SJCRH30 (cell line): ENCODE measurements around the gene TPSG1. TPM values are rescaled to one million over a fixed set of nuclear protein-coding genes. Genes with fewer than 3 reads are reported as not detected.
"Not testable (repeated sequence)": the region's sequence is repeated elsewhere in the genome, so short reads cannot be mapped to it uniquely, and the experiment has no call there.

Experiments
- DNase-seq, 2 experiments: peaks; one replicate each; pipeline ENCODE4 v3.0.0-alpha.2; 2015 to 2020
- H3K27ac ChIP-seq: fragments of 250-450 bp; sonication (Bioruptor Pico); 2 replicates; pipeline ENCODE4 v1.5.1; 2020; ENCODE audit warnings: mild to moderate bottlenecking, moderate library complexity
- H3K27me3 ChIP-seq: fragments of 250-450 bp; sonication (Bioruptor Pico); 2 replicates; pipeline ENCODE4 v1.5.1; 2020; ENCODE audit warnings: mild to moderate bottlenecking, moderate library complexity
- H3K36me3 ChIP-seq: fragments of 250-450 bp; sonication (Bioruptor Pico); 2 replicates; pipeline ENCODE4 v1.5.1; 2020; ENCODE audit warnings: mild to moderate bottlenecking, moderate library complexity
- H3K4me1 ChIP-seq: fragments of 250-450 bp; sonication (Bioruptor Pico); 2 replicates; pipeline ENCODE4 v1.5.1; 2020; ENCODE audit warnings: mild to moderate bottlenecking, moderate library complexity
- H3K4me3 ChIP-seq: fragments of 250-450 bp; sonication (Bioruptor Pico); 2 replicates; pipeline ENCODE4 v1.5.1; 2020; ENCODE audit warnings: mild to moderate bottlenecking, moderate library complexity
- H3K9me3 ChIP-seq: fragments of 250-450 bp; sonication (Bioruptor Pico); replicated peaks from 2 replicates; pipeline ENCODE4 v1.5.1; 2020; ENCODE audit warnings: mild to moderate bottlenecking, moderate library complexity
- total RNA-seq: library from RNA; depleted of rRNA; stranded (reverse); fragments of >200 nt; shearing (Covaris generic); gene quantifications from 2 replicates; pipeline ENCODE4 v1.2.3, GENCODE V29; 2014

Gene TPSG1
- total RNA-seq, 1 experiment from 2014 or later = not detected

DNA sequence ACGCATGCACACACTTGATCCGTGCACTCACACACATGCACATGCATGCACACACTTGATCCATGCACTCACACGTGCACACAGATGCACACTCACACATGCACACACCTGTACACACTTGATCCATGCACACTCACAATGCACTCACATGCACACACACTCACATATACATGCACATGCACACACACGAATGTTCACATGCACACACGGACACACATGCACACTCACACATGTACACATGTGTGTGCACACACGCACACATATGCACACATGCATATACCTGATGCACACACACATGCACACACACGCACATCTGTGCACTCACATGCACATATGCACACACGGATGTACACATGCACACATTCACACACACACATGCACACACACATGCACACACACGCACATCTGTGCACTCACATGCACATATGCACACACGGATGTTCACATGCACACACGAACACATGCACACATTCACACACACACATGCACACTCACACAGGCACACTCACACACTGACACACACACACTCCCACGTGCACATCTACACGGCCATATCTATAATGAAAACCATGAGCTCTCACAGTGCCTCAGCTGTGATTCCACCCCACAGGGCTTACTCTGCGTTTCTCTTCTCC, 23.0 kb upstream of the TPSG1 start:
- not testable (repeated sequence) for H3K27ac ChIP-seq, H3K27me3 ChIP-seq, H3K4me3 ChIP-seq, H3K4me1 ChIP-seq, H3K36me3 ChIP-seq, H3K9me3 ChIP-seq, DNase-seq

DNA sequence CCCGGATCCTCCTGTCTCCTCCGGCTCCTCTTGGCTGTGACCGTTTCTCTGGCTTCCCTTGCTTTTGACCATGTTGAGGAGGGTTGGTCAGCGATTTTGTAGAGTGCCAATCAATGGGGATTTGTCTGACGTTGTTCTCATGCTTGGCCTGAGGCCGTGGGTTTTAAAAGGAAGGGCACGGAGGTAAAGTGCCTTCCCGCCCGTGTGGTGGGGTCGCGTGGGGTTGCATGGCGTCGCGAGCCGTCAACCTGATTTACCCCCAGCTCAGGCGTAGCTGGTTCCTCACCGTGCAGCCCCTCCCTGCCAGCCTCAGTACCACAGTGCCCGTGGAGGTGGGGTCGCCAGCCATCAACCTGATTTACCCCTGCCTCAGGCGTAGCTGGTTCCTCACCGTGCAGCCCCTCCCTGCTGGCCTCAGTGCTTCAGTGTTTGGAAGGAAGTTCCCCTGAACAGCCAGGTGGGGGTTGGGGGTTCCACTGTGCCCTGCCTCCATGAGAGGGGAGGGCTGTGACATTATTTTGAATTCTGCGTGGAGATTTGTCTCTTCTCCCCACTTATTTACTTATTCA, 20.5 kb upstream of the TPSG1 start:
- no peak for DNase-seq
- H3K27me3 ChIP-seq = peaks cover 7% of the 10 kb centered on the region
- no peak overlapping the region for H3K27ac ChIP-seq

GRCh38 chr16:1244881-1245280, 19.8 kb upstream of the TPSG1 start:
- no peak for DNase-seq
- no peak overlapping the region for H3K4me3 ChIP-seq
- no peaks in the 10 kb centered on the region for H3K9me3 ChIP-seq
- peaks cover 7% of the 10 kb centered on the region for H3K27me3 ChIP-seq
- H3K4me1 ChIP-seq = no peaks in the 10 kb centered on the region
- H3K36me3 ChIP-seq = no peaks in the 10 kb centered on the region
- H3K27ac ChIP-seq = no peak overlapping the region

More for the DNA sequence above, 20.5 kb upstream of the TPSG1 start:
- Histone ChIP-seq H3K9me3 (no peaks in the 10 kb centered on the region), H3K36me3 (no peaks in the 10 kb centered on the region), H3K4me1 (no peaks in the 10 kb centered on the region), H3K4me3 (no peak overlapping the region)

GRCh38 chr16:1243907-1244850, 19.1 kb upstream of the TPSG1 start:
- not testable (repeated sequence) for DNase-seq, H3K4me3 ChIP-seq, H3K36me3 ChIP-seq, H3K27me3 ChIP-seq, H3K9me3 ChIP-seq, H3K27ac ChIP-seq, H3K4me1 ChIP-seq

GRCh38 chr16:1243363-1243762, 18.3 kb upstream of the TPSG1 start:
- not testable (repeated sequence) for H3K9me3 ChIP-seq, H3K4me3 ChIP-seq, H3K4me1 ChIP-seq, H3K36me3 ChIP-seq, DNase-seq, H3K27ac ChIP-seq, H3K27me3 ChIP-seq

DNA sequence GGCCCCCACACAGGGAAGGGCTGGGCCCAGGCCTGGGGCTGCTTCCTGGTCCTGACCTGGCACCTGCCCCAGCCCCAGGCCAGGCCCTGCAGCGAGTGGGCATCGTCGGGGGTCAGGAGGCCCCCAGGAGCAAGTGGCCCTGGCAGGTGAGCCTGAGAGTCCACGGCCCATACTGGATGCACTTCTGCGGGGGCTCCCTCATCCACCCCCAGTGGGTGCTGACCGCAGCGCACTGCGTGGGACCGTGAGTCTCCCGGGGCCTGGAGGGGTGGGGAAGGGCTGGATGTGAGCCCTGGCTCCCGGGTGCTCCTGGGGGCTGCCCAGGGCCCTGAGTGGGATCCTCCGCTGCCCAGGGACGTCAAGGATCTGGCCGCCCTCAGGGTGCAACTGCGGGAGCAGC, 16.0 kb upstream of the TPSG1 start:
- H3K27me3 ChIP-seq, H3K36me3 ChIP-seq, H3K27ac ChIP-seq, H3K9me3 ChIP-seq, DNase-seq, H3K4me3 ChIP-seq, H3K4me1 ChIP-seq: not testable (repeated sequence)

DNA sequence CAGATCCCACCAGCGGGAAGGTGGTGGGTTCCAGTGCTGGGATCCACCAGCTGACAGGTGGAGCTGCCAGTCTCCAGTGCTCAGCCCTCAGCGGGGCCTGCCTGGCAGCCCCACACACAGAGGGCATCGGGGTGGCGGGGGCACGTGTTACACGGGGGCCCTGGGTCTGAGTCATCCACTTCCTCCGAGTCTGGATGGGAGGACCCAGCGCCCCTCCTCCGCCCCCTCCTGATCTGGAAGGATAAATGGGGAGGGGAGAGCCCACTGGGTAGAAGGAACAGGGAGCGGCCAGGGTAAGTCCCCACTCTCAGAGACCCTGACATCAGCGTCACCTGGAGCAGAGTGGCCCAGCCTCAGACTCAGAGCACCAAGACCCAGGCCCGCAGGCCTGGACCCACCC, 15.4 kb upstream of the TPSG1 start, which contains the start of gene TPSAB1:
Gene TPSAB1, plus strand, starts transcription at position 270 of the 400 bp plus-strand sequence. CDS start 234 bp downstream, outside the sequence.
- H3K4me3 ChIP-seq, H3K9me3 ChIP-seq, H3K27me3 ChIP-seq, H3K36me3 ChIP-seq, H3K27ac ChIP-seq, H3K4me1 ChIP-seq, DNase-seq: not testable (repeated sequence)

DNA sequence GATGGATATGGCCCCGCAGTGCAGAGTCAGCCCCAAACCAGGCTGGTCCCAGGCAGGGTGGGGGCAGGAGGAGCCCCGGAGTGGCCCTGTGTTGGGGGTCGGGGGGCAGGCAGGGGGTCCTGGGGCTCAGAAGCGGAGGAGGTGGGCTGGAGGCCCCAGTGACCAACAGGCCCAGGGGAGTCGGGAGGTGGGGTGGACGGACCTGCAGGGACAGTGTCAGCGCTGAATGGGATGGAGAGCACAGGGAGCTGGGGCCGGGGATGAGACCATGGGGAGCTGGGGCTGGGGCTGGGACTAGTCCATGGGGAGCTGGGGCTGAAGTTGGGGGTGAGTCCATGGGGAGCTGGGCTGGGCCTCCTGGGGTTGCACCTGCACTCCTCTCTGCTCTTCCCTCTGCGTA, 14.5 kb upstream of the TPSG1 start:
- not testable (repeated sequence) for H3K27me3 ChIP-seq

DNA sequence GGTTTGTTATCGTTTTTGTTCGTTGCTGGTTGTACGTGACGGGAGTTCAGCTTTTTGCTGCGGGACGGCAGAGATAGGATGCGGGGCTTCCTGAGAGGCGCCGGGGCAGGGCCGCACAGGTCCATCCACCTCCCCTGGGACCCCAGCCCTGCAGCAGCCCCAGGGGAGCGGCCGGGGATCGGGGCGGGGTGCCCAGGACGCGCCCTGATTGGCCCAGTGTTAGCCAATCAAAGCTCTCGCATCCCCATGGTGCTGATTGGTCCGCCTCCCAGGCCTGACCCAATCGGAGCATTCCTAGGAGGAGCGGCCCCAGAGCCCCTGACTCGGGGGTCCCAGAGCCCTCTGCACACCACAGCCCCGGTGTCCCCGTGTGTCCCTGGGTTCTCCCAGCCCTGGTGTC, 13.8 kb upstream of the TPSG1 start:
- DNase-seq, H3K9me3 ChIP-seq, H3K4me3 ChIP-seq, H3K36me3 ChIP-seq, H3K27me3 ChIP-seq, H3K4me1 ChIP-seq, H3K27ac ChIP-seq: not testable (repeated sequence)

More for the DNA sequence above, 14.5 kb upstream of the TPSG1 start:
- not testable (repeated sequence) for H3K27ac ChIP-seq, H3K36me3 ChIP-seq, H3K4me1 ChIP-seq, DNase-seq, H3K4me3 ChIP-seq, H3K9me3 ChIP-seq

DNA sequence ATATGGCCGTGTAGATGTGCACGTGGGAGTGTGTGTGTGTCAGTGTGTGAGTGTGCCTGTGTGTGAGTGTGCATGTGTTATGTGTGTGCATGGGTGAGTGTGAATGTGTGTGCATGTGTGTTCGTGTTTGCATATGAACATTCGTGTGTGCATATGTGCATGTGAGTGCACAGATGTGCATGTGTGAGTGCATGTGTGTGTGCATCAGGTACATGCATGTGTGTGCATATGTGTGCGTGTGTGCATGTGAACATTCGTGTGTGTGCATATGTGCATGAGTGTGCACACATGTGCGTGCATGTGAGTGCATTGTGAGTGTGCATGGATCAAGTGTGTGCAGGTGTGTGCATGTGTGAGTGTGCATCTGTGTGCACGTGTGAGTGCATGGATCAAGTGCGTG, 12.9 kb upstream of the TPSG1 start:
- Histone ChIP-seq H3K27ac (no peak overlapping the region), H3K4me1 (no peaks in the 10 kb centered on the region), H3K36me3 (no peaks in the 10 kb centered on the region), H3K9me3 (no peaks in the 10 kb centered on the region), H3K27me3 (no peaks in the 10 kb centered on the region), H3K4me3 (no peak overlapping the region)
- no peak for DNase-seq

DNA sequence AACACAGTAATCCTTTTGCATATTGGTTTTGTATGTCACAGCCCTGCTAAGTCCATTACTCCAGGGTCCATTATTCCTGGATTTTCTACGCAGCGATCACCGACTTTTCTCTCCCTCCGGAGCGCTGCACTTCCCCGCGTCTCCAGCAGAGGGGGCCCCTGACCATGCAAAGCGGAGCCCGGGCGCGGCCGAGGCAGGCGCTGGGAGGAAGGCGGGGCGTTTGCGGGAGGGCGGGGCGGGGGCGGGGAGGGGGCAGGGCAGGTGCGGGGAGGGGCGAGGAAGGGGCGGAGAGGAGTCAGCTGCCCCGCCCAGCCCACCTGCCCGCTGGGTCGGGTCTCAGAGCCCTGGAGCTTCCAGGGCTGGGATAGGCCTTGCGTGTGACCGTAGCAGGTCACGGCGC, 11.6 kb upstream of the TPSG1 start:
- not testable (repeated sequence) for H3K27ac ChIP-seq, H3K27me3 ChIP-seq, H3K36me3 ChIP-seq, H3K4me1 ChIP-seq, DNase-seq, H3K4me3 ChIP-seq, H3K9me3 ChIP-seq

DNA sequence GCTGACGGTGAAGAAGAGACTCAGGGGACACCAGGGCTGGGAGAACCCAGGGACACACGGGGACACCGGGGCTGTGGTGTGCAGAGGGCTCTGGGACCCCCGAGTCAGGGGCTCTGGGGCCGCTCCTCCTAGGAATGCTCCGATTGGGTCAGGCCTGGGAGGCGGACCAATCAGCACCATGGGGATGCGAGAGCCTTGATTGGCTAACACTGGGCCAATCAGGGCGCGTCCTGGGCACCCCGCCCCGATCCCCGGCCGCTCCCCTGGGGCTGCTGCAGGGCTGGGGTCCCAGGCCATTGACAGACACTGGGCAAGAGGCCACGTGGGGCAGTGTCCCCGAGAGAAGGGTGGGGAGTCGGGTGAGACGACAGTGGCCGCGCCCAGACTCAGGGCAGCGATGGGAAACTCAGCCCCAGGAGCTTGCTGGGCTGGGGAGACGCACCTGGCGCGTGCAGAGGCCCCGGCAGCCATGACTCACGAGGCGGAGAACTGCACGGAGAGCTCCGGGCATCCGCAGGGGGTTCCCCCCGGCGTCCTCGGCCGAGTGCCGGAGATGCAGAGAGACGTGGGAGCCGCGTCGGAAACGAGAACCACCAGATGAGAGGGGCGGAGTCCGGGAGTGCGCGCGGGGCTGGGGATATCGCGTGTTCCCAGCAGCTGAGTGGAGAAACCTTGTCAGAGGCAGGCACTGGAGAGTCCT, 7.1 kb upstream of the TPSG1 start:
- H3K9me3 ChIP-seq, H3K27ac ChIP-seq, H3K27me3 ChIP-seq, H3K4me3 ChIP-seq, DNase-seq, H3K36me3 ChIP-seq, H3K4me1 ChIP-seq: not testable (repeated sequence)

GRCh38 chr16:1231301-1231700, 6.2 kb upstream of the TPSG1 start:
- not testable (repeated sequence) for H3K27me3 ChIP-seq, DNase-seq, H3K27ac ChIP-seq, H3K9me3 ChIP-seq, H3K4me1 ChIP-seq, H3K4me3 ChIP-seq, H3K36me3 ChIP-seq

DNA sequence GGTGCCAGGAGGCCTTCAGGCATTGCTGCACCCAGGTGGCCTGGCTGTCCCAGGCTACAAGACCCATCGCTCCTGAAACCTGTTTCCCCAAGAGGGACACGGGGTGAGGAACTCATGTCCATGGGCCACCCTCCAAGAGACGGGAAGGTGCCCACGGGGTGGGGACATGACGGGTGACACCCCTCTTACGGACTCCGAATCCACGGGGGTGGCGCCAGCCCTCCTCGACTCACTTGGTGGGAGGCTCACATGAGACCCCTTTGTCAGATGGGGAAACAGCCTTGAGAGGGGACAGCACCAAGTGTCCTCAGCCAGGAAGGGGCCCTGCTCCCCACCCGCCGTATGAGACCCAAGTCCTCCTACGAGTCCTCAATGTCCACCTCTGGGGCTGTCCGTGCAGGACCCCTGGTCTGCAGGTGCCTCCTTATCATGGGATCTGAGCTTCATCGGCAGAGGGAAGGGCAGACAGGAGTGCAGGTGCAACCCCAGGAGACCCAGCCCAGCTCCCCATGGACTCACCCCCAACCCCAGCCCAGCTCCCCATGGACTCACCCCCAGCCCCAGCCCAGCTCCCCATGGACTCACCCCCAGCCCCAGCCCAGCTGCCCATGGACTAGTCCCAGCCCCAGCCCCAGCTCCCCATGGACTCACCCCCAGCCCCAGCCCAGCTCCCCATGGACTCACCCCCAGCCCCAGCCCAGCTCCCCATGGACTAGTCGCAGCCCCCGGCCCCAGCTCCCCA, 5.6 kb upstream of the TPSG1 start:
- not testable (repeated sequence) for H3K27me3 ChIP-seq, H3K27ac ChIP-seq, H3K9me3 ChIP-seq, H3K4me3 ChIP-seq, H3K36me3 ChIP-seq, DNase-seq, H3K4me1 ChIP-seq
